Epithelial cell of prostate (primary cell): ENCODE data around the gene AKT1.
A peak's percentile ranks its signal among the peaks of the same experiment; 100 is the strongest.
"Not testable (repeated sequence)": the region's sequence is repeated elsewhere in the genome, so short reads cannot be mapped to it uniquely, and the experiment has no call there.

Experiments used
- DNase-seq: peaks from one replicate; pipeline ENCODE4 v3.0.0-alpha.2; 2011; ENCODE audit warnings: low read depth, low spot score
- H3K27ac ChIP-seq: fragments of 450-650 bp; 2 replicates; pipeline ENCODE4 v1.5.1; 2017; ENCODE audit warnings: mild to moderate bottlenecking

Gene AKT1

DNA sequence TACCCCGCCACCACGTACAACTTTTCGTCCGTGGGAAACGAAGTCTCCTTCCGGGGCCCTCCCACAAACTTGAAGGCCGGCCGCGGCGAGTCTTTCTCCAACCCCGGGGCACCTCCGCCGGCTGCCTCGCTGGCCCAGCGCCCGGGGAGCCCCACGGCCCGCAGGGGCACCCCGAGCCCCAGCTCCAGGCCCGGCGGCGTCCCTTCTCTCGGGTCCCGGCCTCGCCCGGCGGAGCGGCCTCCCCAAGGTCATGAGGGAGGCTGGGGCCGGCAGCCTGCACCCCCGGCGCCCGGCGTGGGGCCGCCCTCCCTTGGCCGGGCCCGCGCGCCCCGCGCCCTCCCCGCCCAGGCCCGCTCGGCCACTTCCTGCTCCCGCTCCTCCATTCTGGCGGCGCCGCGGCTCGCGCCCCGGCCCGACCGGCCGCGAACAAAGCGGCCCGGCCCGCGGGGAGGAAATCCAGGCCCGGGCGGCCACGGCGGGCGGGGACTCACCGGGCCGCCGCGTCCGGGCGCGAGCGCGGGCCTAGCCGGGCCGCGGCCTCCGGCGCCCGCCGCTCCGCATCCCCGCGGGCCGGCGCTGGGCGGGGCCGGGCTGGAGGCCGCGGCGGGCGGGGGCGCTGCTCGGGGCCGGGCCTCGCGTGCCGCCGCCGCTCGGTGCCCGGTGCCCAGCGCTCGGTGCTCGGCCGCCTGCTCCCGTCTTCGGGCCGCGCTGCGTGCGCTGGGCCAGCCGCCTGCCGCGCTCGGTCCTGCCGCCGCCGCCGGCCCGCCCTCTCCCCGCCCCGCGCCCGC lies at the start of gene AKT1:
TSS of gene AKT1 (minus strand) at position 756 of the 788 bp plus-strand sequence. CDS start 3,105 bp downstream, outside the sequence.
- DNase-seq = no peak

DNA sequence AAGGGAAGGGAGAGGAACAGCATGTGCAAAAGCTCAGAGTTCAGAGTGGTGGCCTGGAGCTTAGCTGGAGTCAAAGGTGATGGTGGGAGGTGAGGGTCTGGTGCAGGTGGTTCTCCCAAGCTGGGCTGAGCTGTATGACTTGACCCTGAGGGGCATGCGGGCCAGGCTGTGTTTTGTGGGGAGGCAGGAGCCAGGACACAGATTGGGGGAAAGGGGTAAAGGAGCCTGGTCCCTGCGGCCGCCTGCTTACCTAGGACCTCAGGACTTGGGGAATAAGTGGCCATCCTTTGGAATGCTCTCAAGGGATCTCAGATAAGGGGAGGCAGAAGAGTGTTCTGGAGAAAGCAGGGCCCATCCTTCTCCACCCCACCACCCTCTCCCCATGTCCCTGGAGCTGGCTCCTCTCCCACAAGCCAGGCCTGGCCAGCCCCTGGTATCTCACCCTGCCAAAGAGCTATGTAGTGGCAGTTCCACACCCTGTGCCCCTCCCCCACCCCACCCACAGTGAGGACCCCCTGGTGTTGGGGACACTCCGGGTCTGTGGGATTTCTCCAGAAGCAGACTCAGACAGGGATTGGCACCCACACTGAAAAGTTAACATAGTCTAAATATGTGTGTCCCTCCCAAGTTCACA lies 49.6 kb upstream of the AKT1 start:
- DNase-seq = no peak
- H3K27ac ChIP-seq = no peak overlapping the region

More for the DNA sequence above, at the start of gene AKT1:
- H3K27ac ChIP-seq = peak within 1 kb of the TSS; percentile 65

DNA sequence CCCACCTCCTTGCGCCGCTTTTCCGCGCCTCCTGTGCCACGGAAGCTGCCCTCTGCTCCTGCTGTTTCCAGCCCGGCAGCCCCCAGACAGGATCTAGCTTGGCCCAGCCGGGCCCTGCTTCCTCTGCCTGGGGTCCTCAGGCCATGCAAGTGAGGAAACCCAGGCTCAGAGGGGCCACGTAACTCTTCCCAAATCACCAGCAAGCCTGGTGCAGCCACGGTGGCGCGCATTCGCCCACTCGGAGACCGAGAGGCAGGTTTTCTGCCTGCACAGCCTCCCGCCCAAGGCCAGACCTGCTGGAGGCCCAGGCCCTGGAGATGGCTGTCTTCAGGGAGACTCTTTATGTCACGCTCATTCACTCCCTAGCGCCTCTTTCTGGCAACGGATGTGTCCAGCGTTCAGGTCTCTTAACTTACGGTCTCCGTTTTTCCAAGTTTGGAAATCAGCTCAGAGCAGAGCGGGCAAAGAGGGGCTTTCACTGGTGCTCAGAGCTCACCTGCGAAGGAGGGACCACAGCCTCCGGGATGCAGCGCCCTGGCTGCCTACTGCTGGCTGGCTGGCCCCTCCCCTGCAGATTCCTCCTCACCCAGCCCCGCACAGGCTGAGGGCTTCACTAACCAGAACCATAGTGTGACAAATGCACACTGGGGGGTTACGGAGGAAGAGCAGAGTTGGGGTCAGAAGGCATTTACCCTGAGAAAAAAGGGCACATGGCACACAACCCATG lies 48.9 kb upstream of the AKT1 start:
- DNase-seq = no peak
- no peak overlapping the region for H3K27ac ChIP-seq

DNA sequence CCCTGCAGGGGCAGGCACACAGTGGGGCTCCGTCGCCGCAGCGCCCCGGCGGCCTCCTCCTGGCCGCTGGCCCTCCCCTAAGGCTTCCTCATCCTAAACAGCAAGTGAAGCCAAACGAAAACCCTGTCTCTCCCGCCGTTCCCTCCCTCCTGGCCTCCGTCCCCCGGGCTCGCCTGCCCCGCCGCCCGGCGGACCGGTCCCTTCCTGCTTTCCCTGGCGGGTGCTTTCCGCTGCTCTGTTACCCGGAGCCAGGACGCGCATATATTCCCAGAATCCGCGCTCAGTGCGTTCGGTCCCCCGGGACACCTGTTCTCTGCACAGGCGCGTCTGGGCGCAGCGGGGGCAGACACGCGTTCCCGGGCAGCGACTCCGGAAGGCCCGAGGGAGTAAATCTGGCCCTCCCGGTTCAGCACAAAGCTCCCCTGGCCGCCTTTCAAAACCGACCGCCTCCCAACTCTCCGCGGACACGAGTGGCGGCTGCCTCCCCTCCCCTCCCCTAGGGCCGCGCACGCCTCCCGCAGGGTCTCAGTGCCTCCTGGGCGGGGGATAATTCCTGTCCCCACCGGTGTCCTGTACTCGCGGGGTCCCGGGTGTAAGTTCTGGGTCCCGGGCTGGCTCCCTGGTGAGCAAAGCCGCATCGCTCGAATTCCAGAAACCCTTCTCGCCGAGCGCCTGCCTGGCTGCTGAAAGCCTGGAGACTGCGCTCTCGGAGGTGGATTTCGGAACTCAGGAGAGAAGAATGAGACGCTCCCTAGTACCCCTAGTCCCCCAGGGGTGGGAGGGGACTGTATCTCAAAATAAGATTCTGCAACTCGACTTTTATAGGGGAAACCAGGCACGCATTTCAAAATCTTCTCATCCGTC lies 48.1 kb upstream of the AKT1 start:
- DNase-seq = no peak
- H3K27ac ChIP-seq = no peak overlapping the region

- H3K27ac ChIP-seq = no peak overlapping the region
- DNase-seq = no peak
These were observed 47.5 kb upstream of the AKT1 start for GRCh38 chr14:104843006-104843405.

DNA sequence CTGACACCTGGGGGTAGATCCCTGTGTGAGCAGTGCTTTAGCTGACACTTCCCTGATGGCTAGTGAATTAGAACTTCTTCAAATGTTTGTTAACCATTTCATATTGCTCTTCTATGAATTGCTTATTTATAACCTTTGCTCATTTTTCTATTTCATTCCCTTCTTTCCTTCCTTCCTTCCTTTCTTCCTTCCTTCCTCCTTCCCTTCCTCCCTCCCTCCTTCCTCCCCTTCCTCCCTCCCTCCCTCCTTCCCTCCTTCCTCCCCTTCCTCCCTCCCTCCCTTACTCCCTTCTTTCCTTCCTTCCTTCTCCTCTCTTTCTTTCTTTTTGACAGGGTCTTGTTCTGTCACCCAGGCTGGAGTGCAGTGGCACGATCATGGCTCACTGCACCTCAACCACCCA lies 46.2 kb upstream of the AKT1 start:
- no peak for DNase-seq
- H3K27ac ChIP-seq = no peak overlapping the region

DNA sequence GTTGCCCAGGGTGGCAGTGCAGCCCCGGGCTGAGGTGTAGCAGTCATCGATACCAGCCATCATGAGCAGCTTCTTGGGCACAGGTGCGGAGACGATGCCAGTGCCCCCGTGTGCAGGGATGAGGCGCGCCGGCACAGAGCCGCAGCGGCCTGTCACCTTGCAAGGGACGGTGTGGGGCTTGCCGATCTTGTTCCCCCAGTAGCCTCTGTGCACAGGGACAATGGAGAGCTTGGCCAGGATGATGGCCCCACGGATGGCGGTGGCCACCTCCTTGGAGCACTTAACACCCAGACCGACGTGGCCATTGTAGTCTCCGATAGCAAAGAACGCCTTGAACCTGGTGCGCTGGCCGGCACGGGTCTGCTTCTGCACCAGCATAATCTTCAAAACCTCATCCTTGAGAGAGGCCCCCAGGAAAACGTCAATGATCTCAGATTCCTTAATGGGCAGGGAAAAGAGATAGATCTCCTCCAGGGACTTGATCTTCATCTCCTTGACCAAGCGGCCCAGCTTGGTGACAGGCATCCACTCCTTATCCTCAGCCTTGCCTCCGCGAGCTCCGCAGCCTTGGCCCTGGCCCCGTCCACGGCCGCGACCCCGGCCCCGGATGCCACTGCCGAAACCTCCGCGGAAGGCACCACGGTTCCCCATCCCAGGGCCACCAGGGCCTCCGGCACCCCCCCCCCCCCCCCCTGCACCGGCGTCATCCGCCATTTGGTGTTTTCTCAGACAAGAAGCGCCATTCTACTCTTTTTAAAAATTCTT lies 40.8 kb upstream of the AKT1 start:
- DNase-seq, H3K27ac ChIP-seq: not testable (repeated sequence)

- DNase-seq = no peak
- H3K27ac ChIP-seq = no peak overlapping the region
These were observed 35.2 kb upstream of the AKT1 start for GRCh38 chr14:104830781-104831180.

DNA sequence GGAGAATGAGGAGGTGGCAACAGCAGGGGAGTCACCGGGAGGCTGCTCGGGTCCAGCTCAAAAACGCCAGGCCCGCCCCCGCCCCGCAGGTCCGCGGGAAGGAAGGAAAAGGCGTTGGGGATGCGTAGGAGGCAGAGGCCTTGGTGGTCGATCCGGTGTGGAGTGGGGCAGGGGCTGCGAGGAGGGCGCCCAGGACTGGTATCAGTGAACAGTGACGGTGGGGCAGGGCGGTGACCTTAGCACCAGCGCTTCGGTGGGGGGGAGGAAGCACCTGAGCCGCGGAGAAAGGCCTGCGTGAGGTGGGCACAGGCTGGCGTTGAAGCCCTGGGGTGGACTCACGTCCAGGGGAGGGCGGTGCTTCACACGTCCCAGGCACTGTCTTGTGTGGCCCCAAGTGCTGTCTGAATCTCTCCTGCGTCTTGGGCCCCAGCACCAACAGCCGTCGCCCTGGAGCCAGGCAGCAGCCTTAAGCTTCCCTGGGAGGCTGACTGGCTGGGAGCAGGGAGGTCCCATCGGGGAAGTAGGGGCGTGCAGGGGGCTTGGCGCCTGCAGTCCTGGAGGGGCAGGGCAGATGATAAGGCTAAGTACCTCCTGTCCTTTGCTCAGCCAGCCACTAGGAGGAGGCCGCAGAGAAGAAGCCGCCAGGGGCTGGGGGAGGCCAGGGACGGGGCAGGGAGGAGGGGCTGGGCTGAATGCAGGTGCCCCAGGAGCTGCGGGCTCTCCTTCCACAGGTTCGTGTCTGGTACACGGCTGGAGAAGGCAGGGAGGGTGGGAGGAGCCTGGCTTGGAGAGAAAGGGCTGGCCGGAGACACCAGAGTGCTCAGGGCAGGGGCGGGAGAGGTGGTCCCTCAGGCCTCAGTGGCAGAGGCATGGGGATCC lies 31.9 kb upstream of the AKT1 start:
- DNase-seq = no peak
- H3K27ac ChIP-seq = no peak overlapping the region

DNA sequence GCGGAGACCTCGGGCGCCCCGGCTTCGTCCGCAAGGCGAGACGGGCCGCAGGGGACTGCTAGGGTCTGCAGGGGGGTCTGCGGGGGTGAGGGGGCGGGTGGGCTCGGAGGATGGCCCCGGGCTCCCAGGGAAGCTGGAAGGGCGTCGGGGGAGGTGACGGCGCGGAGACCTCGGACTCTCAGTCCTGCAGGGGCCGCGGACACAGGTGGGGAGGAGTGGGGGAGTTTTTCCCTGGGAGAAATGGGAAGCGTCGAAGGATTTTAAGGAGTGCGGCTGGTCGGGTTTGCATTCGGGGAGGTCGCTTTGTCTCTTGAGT lies 31.3 kb upstream of the AKT1 start:
- H3K27ac ChIP-seq = no peak overlapping the region
- DNase-seq = no peak

- no peak for DNase-seq
These were observed 30.8 kb upstream of the AKT1 start for GRCh38 chr14:104826189-104826860.

DNA sequence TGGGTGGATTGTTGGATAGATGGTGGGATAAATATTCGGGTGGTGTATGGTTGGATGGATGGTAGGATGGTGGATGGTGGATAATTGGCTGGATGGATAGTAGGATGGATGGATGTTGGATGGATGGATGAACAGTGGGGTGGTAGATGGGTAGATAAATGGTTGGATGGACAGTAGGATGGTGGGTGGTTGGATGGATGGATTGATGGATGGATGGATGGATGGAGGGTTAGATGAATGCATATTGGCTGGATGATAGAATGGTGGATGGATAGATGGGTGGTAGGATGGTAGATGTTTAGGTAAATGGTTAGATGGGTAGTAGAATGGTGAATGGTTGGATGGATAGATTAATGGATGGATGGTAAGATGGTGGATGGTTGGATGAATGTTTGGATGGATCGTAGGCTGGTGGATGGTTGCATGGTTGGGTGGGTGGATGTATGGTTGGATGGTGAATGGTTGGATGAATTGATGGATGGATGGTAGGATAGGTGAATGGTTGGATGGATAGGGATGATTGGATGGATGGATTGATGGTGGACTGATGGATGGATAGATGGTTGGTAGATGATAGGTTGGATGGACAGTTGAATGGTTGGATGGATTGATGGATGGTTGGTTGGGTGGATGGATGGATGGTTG lies 28.9 kb upstream of the AKT1 start:
- no peak overlapping the region for H3K27ac ChIP-seq
- DNase-seq = no peak

More at GRCh38 chr14:104826189-104826860, 30.8 kb upstream of the AKT1 start:
- no peak overlapping the region for H3K27ac ChIP-seq

DNA sequence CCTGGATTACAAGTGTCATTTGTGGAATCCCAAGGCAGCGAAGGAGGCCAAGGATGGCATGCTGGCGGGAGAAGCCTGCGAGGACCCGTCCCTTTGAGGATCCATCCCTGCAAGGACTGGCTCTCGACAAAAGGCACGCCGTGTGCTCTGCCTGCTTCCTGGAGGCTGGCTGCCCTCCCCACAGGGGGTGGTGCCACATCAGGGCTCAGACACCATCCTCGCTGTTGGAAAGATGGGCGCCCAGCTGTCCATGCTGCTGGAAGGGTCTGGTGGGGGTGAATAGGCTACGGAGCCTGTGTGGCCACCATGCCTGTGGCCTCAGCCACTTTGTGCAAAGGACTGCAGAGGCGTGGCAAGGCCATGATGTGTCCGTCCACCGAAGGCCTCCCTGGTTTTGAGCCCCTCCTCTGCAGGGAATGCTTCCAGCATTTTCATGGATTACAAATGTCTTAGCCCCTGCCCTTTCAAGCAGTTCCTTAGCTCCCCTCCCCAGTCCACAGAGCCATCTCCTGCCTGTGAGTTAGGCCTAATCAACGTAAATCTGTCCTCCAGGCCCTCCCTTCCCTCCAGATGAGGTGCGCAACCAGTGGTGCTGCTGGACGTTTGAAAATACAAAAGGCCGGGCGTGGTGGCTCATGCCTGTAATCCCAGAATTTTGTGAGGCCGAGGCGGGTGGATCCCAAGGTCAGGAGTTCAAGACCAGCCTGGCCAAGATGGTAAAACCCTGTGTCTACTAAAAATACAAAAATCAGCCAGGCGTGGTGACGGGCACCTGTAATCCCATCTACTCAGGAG lies 27.5 kb upstream of the AKT1 start:
- no peak overlapping the region for H3K27ac ChIP-seq
- DNase-seq = no peak

- H3K27ac ChIP-seq = no peak overlapping the region
- DNase-seq = no peak
These were observed 26.5 kb upstream of the AKT1 start for GRCh38 chr14:104821971-104822608.

DNA sequence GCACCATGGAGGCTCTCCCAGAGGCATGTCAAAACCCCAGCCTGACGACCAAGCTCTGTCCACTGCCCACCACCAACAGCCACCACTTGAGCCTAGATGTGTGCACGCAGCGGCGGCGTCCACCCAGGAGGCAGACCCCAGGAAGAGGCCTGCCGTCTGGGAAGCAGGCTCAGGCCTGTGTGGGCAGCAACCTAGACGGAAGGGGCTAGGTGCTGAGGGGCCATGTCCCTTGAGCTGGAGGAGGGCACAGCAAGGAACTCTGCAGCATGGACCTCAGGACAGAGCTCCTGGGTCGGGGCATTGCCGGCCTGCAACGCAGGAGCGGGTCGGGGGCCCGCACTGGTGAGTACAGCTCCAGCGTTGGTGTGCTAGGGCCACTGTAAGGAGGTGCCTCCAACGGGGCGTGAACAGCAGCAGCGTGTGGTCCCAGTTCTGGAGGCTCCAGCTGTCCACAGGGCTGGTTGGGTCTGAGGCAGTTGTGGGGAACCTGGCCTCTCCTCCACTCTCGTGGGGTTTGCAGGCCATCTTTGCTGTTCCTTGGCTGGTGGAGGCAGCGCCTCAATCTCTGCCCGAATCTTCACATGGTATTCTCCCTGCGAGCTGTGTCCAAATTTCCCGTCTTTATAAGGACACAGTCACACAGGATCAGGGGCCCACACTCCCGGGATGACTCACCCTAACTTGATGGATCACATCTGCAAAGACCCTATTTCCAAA lies 25.8 kb upstream of the AKT1 start:
- DNase-seq = no peak
- H3K27ac ChIP-seq = no peak overlapping the region
